ENCODE data around the gene RAB11FIP3.

Gene RAB11FIP3

DNA sequence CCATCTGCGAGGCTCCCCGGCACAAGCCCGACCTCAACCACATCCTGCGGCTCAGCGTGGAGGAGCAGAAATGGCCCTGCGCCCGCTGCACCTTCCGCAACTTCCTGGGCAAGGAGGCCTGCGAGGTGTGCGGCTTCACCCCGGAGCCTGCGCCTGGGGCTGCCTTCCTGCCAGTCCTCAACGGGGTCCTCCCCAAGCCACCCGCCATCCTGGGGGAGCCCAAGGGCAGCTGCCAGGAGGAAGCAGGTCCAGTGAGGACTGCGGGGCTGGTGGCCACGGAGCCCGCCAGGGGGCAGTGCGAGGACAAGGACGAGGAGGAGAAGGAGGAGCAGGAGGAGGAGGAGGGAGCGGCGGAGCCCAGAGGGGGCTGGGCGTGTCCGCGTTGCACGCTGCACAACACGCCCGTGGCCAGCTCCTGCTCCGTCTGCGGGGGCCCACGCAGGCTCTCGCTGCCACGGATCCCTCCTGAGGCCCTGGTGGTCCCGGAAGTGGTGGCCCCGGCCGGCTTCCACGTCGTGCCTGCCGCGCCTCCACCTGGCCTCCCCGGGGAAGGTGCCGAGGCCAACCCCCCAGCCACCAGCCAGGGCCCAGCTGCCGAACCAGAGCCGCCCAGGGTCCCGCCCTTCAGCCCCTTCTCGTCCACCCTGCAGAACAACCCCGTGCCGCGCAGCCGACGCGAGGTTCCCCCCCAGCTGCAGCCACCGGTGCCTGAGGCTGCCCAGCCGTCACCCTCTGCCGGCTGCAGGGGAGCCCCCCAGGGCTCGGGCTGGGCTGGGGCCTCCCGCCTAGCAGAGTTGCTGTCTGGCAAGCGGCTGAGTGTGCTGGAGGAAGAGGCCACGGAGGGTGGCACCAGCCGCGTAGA is 121.7 kb downstream of the RAB11FIP3 start:
- no peak for DNase-seq (ENCODE audit: low read depth, low spot score)
- TF ChIP-seq, protein P1, sequence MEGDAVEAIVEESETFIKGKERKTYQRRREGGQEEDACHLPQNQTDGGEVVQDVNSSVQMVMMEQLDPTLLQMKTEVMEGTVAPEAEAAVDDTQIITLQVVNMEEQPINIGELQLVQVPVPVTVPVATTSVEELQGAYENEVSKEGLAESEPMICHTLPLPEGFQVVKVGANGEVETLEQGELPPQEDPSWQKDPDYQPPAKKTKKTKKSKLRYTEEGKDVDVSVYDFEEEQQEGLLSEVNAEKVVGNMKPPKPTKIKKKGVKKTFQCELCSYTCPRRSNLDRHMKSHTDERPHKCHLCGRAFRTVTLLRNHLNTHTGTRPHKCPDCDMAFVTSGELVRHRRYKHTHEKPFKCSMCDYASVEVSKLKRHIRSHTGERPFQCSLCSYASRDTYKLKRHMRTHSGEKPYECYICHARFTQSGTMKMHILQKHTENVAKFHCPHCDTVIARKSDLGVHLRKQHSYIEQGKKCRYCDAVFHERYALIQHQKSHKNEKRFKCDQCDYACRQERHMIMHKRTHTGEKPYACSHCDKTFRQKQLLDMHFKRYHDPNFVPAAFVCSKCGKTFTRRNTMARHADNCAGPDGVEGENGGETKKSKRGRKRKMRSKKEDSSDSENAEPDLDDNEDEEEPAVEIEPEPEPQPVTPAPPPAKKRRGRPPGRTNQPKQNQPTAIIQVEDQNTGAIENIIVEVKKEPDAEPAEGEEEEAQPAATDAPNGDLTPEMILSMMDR (IDR thresholded peaks at IDR 0.05; ENCODE audit: low read depth, low read length) = peak; percentile 46
- no peak overlapping the region for H3K4me3 ChIP-seq (ENCODE audit: low read depth, low read length)
- in situ Hi-C loops (cut with HindIII; ENCODE audit: low sequenced_read_pairs) = no loop called here

DNA sequence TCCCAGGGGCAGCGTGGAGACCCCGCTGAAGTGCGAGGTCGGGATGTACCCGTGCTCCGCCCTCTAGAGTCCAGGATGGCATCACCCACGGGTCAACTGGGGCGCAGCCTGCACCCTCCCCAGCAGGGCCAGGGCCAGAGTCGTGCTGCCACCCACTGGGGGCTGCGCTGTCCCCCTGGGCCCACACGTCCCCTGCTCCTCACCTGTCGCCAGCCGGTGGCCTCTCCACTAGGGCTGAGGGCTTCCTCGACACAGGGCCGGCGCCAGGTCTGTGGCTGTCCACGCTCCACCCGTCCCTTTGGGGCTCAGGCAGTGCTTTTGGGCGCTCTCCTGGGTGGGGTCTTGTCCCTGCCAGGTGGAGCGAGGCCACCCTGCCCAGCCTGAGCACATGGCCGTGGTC is 123.1 kb downstream of the RAB11FIP3 start:
- TF ChIP-seq, protein P1 (IDR thresholded peaks at IDR 0.05; ENCODE audit: low read depth, low read length) = no peak
- DNase-seq (ENCODE audit: low read depth, low spot score) = no peak
- H3K4me3 ChIP-seq (ENCODE audit: low read depth, low read length) = no peak overlapping the region
- in situ Hi-C loops (cut with HindIII; ENCODE audit: low sequenced_read_pairs) = no loop called here

DNA sequence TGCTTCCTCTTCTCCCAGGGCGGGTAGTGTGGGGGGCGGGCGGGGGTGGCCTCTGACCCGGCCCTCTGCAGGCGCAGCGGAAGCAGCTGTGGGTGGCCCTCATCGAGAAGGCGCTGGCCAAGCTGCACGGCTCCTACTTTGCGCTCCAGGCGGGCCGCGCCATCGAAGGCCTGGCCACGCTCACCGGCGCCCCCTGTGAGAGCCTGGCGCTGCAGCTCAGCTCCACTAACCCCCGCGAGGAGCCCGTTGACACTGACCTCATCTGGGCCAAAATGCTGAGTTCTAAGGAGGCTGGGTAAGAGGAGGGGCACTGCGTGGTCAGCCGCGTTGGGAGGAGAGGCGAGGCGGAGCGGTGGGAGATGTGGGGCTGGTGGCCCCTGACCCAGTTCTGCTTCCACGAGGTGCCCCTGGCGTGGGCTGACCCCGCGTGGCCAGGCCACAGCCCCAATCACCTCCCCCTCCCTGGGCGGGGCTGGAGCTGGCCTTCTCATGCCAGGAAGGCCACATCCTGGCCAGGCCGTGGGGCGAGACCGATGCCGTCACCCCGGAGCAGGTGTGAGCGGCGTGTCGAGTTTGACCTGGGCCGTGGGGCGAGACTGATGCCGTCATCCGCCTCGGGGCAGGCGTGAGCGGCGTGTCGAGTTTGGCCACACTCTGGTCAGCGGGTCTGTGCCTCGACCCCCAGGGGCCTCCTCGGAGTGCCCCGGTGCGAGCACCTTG is 124.3 kb downstream of the RAB11FIP3 start:
- in situ Hi-C loops (cut with HindIII; ENCODE audit: low sequenced_read_pairs) = no loop called here
- H3K4me3 ChIP-seq (ENCODE audit: low read depth, low read length) = no peak overlapping the region
- no peak for DNase-seq (ENCODE audit: low read depth, low spot score)
- TF ChIP-seq, protein P1 (IDR thresholded peaks at IDR 0.05; ENCODE audit: low read depth, low read length) = peak; percentile 29

DNA sequence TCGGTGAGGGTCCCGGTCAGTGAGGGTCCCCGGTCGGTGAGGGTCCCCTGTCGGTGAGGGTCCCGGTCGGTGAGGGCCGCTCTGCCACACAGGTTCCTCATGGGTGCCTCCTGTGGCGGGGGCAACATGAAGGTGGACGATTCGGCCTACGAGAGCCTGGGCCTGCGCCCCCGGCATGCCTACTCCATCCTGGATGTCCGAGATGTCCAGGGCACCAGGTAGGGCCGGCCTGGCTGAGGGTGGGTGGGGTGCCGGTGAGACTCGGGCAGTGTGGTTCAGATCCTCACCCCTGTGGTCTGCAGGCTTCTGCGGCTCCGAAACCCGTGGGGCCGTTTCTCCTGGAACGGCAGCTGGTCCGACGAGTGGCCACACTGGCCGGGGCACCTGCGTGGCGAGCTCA is 125.8 kb downstream of the RAB11FIP3 start:
- no peak for DNase-seq (ENCODE audit: low read depth, low spot score)
- H3K4me3 ChIP-seq (ENCODE audit: low read depth, low read length) = no peak overlapping the region
- in situ Hi-C loops (cut with HindIII; ENCODE audit: low sequenced_read_pairs) = no loop called here
- TF ChIP-seq, protein P1 (IDR thresholded peaks at IDR 0.05; ENCODE audit: low read depth, low read length) = no peak

DNA sequence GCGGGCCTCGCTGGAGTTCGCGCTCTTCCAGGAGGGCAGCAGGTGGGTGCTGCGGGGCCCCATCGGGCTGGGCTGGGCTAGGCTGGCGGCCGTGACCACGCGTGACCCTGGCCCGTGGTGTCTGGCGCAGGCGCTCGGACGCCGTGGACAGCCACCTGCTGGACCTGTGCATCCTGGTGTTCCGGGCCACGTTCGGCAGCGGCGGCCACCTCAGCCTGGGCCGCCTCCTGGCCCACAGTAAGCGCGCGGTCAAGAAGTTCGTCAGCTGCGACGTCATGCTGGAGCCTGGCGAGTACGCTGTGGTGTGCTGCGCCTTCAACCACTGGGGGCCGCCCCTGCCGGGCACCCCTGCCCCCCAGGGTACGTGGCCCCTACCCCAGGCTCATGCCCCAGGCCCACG is 126.7 kb downstream of the RAB11FIP3 start:
- in situ Hi-C loops (cut with HindIII; ENCODE audit: low sequenced_read_pairs) = no loop called here
- TF ChIP-seq, protein P1 (IDR thresholded peaks at IDR 0.05; ENCODE audit: low read depth, low read length) = no peak

DNA sequence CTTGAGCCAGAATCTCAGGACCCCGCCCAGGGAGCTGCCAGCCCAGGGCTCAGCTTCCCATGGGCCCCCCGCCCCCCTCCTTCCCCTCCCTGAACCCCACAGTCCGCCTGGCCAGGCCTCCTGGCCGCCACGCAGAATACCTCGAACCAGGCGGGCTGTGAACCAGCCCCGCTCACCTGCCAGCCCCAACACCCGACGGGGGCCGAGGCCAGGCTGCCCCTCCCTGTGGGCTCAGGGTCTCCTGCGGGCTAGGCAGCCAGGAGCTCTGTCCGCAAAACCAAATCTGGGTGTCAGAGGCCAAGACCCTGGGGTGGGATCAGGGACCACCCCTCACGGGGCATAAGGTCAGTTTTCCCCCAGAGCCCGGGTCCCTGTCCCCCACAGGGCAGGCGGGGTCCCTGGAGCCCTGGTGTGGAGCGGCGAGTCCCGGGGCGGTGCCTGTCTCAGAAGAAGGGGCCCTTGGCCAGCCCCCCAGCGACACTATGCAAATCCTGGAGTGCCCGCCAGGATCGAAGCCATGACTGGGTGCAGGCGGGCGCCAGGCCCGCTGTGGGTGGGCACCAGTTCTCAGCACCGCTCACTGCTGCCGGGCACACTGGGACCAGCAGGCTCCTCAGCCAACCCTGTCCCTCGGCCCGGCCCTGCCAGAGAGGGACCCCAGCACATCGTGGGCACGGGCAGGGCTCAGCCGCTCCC is 128.3 kb downstream of the RAB11FIP3 start:
- DNase-seq (ENCODE audit: low read depth, low spot score) = no peak
- no peak overlapping the region for H3K4me3 ChIP-seq (ENCODE audit: low read depth, low read length)
- in situ Hi-C loops (cut with HindIII; ENCODE audit: low sequenced_read_pairs) = no loop called here
- TF ChIP-seq, protein P1 (IDR thresholded peaks at IDR 0.05; ENCODE audit: low read depth, low read length) = no peak

More for the DNA sequence above, 126.7 kb downstream of the RAB11FIP3 start:
- no peak overlapping the region for H3K4me3 ChIP-seq (ENCODE audit: low read depth, low read length)
- DNase-seq (ENCODE audit: low read depth, low spot score) = no peak
